ENCODE results near the gene IQCK.

DNA sequence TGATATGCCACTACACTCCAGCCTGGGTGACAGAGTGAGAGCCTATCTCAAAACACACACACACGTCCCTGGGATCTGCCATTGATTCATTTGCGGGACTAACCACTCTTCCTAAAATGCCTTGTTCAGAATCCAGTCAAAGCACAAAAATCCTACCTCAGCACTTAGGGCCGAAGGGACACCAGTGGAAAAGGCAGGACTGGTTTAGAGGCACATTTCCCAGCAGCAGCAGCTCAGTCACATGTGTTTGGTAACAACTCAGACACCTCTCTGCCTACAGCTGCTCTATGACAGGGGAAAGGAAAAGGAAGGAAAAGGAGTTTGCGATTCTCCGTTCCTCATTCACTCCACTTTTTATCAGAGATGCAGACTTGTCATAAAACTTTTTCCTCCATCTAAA, 12.2 kb upstream of the IQCK start:
- TF ChIP-seq, protein P1, sequence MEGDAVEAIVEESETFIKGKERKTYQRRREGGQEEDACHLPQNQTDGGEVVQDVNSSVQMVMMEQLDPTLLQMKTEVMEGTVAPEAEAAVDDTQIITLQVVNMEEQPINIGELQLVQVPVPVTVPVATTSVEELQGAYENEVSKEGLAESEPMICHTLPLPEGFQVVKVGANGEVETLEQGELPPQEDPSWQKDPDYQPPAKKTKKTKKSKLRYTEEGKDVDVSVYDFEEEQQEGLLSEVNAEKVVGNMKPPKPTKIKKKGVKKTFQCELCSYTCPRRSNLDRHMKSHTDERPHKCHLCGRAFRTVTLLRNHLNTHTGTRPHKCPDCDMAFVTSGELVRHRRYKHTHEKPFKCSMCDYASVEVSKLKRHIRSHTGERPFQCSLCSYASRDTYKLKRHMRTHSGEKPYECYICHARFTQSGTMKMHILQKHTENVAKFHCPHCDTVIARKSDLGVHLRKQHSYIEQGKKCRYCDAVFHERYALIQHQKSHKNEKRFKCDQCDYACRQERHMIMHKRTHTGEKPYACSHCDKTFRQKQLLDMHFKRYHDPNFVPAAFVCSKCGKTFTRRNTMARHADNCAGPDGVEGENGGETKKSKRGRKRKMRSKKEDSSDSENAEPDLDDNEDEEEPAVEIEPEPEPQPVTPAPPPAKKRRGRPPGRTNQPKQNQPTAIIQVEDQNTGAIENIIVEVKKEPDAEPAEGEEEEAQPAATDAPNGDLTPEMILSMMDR (IDR thresholded peaks at IDR 0.05) = no peak
- TF ChIP-seq, protein P2, sequence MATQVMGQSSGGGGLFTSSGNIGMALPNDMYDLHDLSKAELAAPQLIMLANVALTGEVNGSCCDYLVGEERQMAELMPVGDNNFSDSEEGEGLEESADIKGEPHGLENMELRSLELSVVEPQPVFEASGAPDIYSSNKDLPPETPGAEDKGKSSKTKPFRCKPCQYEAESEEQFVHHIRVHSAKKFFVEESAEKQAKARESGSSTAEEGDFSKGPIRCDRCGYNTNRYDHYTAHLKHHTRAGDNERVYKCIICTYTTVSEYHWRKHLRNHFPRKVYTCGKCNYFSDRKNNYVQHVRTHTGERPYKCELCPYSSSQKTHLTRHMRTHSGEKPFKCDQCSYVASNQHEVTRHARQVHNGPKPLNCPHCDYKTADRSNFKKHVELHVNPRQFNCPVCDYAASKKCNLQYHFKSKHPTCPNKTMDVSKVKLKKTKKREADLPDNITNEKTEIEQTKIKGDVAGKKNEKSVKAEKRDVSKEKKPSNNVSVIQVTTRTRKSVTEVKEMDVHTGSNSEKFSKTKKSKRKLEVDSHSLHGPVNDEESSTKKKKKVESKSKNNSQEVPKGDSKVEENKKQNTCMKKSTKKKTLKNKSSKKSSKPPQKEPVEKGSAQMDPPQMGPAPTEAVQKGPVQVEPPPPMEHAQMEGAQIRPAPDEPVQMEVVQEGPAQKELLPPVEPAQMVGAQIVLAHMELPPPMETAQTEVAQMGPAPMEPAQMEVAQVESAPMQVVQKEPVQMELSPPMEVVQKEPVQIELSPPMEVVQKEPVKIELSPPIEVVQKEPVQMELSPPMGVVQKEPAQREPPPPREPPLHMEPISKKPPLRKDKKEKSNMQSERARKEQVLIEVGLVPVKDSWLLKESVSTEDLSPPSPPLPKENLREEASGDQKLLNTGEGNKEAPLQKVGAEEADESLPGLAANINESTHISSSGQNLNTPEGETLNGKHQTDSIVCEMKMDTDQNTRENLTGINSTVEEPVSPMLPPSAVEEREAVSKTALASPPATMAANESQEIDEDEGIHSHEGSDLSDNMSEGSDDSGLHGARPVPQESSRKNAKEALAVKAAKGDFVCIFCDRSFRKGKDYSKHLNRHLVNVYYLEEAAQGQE (IDR thresholded peaks at IDR 0.05; ENCODE audit: insufficient read depth in 1 of 2, low read depth in 2 of 2, low read length in 1 of 2) = no peak
- TF ChIP-seq POLR2AphosphoS5 (IDR thresholded peaks at IDR 0.05; ENCODE audit: low read depth, low read length) = no peak
- no peak for TF ChIP-seq SIN3A (IDR thresholded peaks at IDR 0.05; ENCODE audit: borderline replicate concordance, insufficient read depth, low read depth, low read length)

Data from Panc1 (cell line).